ENCODE data around the gene C1orf105.

Gene C1orf105

DNA sequence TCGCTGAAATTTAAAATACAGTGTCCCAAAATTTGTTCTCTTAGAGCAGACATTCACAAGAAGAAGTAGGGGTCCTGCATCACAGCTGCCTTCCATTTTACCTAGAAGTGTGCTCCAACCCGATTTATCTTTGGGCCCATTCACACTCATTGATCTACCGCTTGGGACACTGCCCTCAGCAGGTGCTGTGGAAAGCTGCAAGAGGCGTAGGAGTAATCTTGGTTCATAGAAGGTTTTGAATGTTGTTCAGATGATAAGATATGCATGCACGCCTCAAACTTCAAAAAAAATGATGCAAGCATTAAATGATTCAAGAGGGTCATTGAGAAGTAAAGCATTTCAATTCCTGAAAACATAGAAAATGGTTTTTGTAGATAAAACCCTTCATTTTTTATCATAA, 18.6 kb upstream of the C1orf105 start:
- Mint-ChIP-seq H3K4me3 (no peak overlapping the region), H3K27me3 (ENCODE audit: low read depth) (peaks cover 10% of the 10 kb centered on the region), H3K4me1 (ENCODE audit: low read depth) (peaks cover 26% of the 10 kb centered on the region), H3K9me3 (no peaks in the 10 kb centered on the region), H3K27ac (no peak overlapping the region), H3K36me3 (ENCODE audit: low read depth) (no peaks in the 10 kb centered on the region)

DNA sequence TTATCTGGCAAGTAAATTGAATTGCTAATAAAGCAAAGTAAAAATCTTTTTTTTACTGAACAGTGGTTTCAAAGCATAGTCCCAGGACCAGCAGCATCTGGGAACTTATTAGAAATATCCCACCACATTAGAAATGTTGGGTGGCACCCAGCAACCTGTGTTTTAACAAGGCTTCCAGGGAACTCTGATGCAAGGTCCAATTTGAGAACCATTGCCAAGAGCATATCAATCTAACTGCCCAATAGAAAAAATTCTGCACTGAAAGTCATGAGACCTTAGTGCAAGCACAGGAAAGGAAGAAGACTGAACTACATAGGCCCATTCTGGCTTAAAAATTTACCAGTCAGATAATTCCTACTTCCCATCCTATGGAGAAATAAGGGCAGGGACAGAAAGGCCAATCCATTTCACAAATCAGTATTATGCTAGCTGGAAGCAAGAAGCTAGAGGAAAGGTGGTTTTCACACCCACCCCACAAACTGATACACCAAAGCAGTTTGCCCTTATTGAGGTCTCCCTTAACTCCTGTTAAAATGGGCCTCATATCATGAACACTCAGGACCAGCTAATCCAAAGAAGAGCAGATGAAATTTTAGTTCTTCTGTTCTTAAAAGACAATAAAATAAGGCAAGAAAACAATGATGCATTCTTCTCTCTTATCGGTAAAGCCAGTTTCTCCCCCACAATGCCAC, 17.5 kb upstream of the C1orf105 start:
- Mint-ChIP-seq H3K4me3 (no peak overlapping the region), H3K27me3 (ENCODE audit: low read depth) (peaks cover 10% of the 10 kb centered on the region), H3K36me3 (ENCODE audit: low read depth) (no peaks in the 10 kb centered on the region), H3K4me1 (ENCODE audit: low read depth) (peaks cover 24% of the 10 kb centered on the region), H3K9me3 (no peaks in the 10 kb centered on the region), H3K27ac (no peak overlapping the region)

- Mint-ChIP-seq H3K4me1 (ENCODE audit: low read depth) (peaks cover 16% of the 10 kb centered on the region), H3K36me3 (ENCODE audit: low read depth) (no peaks in the 10 kb centered on the region), H3K9me3 (no peaks in the 10 kb centered on the region), H3K27me3 (ENCODE audit: low read depth) (peaks cover 10% of the 10 kb centered on the region), H3K27ac (no peak overlapping the region), H3K4me3 (no peak overlapping the region)
These were observed 16.4 kb upstream of the C1orf105 start for GRCh38 chr1:172404121-172404520.

DNA sequence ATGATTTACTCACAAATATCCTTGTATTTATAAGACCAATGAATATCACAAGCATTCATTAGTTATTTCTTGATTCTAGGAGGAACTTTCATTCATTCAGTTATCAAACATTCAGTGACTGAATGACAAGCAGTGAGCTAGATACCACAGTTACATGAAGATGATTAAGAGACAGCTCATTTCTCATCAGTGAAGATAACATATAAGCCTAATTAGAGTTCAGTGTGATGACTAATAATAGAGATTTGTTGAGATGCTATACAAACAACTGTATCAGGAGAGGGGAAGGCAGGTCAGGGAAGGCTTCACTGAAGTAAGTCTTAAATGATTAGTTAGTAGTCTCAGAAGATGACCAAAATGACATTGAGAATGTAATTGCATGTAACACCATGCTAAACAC, 14.6 kb upstream of the C1orf105 start:
- Mint-ChIP-seq H3K27me3 (ENCODE audit: low read depth) (no peaks in the 10 kb centered on the region), H3K4me1 (ENCODE audit: low read depth) (peaks cover 3% of the 10 kb centered on the region), H3K27ac (no peak overlapping the region), H3K9me3 (no peaks in the 10 kb centered on the region), H3K36me3 (ENCODE audit: low read depth) (no peaks in the 10 kb centered on the region), H3K4me3 (no peak overlapping the region)

GRCh38 chr1:172406968-172407367, 13.5 kb upstream of the C1orf105 start:
- H3K27ac Mint-ChIP-seq = no peak overlapping the region
- peaks cover 3% of the 10 kb centered on the region for H3K4me1 Mint-ChIP-seq (ENCODE audit: low read depth)
- H3K4me3 Mint-ChIP-seq = no peak overlapping the region
- H3K27me3 Mint-ChIP-seq (ENCODE audit: low read depth) = no peaks in the 10 kb centered on the region
- no peaks in the 10 kb centered on the region for H3K36me3 Mint-ChIP-seq (ENCODE audit: low read depth)
- H3K9me3 Mint-ChIP-seq = no peaks in the 10 kb centered on the region

DNA sequence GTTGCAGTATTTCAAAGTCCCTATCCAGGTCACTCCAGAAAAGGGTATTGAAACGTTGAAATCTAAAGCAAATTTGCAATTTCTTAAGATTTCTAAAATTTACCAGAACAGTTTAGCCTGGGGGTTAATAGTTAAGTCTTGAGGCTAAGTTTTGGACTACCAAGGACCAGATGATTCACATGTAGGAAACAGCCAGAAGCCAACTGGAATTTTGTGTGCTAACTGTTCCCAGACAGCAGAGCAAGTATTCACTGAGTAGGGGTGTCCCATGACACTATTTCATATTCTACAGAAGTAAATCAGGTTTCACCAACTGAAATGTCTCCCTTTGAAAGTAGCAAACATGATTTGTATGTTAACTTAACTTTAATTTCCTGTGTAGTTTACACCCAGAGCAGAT, 11.5 kb upstream of the C1orf105 start:
- Mint-ChIP-seq H3K27ac (no peak overlapping the region), H3K36me3 (ENCODE audit: low read depth) (no peaks in the 10 kb centered on the region), H3K4me1 (ENCODE audit: low read depth) (no peaks in the 10 kb centered on the region), H3K27me3 (ENCODE audit: low read depth) (no peaks in the 10 kb centered on the region), H3K4me3 (no peak overlapping the region), H3K9me3 (no peaks in the 10 kb centered on the region)

GRCh38 chr1:172410027-172410426, 10.5 kb upstream of the C1orf105 start:
- H3K27ac Mint-ChIP-seq = no peak overlapping the region
- no peaks in the 10 kb centered on the region for H3K27me3 Mint-ChIP-seq (ENCODE audit: low read depth)
- H3K9me3 Mint-ChIP-seq = no peaks in the 10 kb centered on the region
- no peak overlapping the region for H3K4me3 Mint-ChIP-seq
- no peaks in the 10 kb centered on the region for H3K4me1 Mint-ChIP-seq (ENCODE audit: low read depth)
- H3K36me3 Mint-ChIP-seq (ENCODE audit: low read depth) = no peaks in the 10 kb centered on the region

DNA sequence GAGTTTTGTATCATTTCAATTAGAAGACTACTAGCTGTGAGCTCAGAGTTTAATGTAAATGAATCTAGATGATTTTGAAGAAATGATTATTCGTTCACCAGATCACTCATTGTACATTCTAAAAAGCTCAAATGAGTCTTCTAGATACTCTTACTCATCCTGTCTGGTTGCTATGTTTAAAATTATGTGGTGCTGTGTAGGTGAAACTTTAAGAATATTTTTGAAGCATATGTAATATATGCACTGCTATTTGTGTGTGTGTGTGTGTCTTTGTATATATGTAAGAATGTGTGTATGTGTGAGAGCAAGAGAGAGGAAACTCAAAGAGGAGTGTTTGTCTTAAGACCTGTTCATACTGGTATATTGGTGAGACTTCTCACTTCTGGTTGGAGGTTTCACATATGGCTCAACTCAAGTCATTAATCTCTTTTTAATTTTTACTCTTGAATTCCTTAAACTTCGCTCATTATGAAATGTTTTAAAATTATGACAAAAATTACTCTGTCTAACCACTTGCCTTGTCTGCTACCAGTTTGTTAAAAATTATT, 8.6 kb upstream of the C1orf105 start:
- Mint-ChIP-seq H3K27me3 (ENCODE audit: low read depth) (no peaks in the 10 kb centered on the region), H3K36me3 (ENCODE audit: low read depth) (peaks cover 2% of the 10 kb centered on the region), H3K27ac (no peak overlapping the region), H3K4me1 (ENCODE audit: low read depth) (no peaks in the 10 kb centered on the region), H3K9me3 (no peaks in the 10 kb centered on the region), H3K4me3 (no peak overlapping the region)

GRCh38 chr1:172414331-172414730, 6.2 kb upstream of the C1orf105 start:
- Mint-ChIP-seq H3K4me3 (no peak overlapping the region), H3K9me3 (no peaks in the 10 kb centered on the region), H3K4me1 (ENCODE audit: low read depth) (no peaks in the 10 kb centered on the region), H3K27ac (no peak overlapping the region), H3K27me3 (ENCODE audit: low read depth) (no peaks in the 10 kb centered on the region), H3K36me3 (ENCODE audit: low read depth) (peaks cover 2% of the 10 kb centered on the region)

GRCh38 chr1:172416496-172417035, 3.9 kb upstream of the C1orf105 start:
- Mint-ChIP-seq H3K36me3 (ENCODE audit: low read depth) (peaks cover 2% of the 10 kb centered on the region), H3K4me3 (no peak overlapping the region), H3K27me3 (ENCODE audit: low read depth) (peaks cover 4% of the 10 kb centered on the region), H3K27ac (no peak overlapping the region), H3K4me1 (ENCODE audit: low read depth) (no peaks in the 10 kb centered on the region), H3K9me3 (no peaks in the 10 kb centered on the region)

GRCh38 chr1:172417557-172417956, 2.9 kb upstream of the C1orf105 start:
- Mint-ChIP-seq H3K4me1 (ENCODE audit: low read depth) (no peaks in the 10 kb centered on the region), H3K27me3 (ENCODE audit: low read depth) (peaks cover 4% of the 10 kb centered on the region), H3K27ac (no peak overlapping the region), H3K9me3 (no peaks in the 10 kb centered on the region), H3K36me3 (ENCODE audit: low read depth) (peaks cover 2% of the 10 kb centered on the region), H3K4me3 (no peak overlapping the region)

- H3K4me1 Mint-ChIP-seq (ENCODE audit: low read depth) = no peaks in the 10 kb centered on the region
- no peak overlapping the region for H3K27ac Mint-ChIP-seq
- H3K36me3 Mint-ChIP-seq (ENCODE audit: low read depth) = no peaks in the 10 kb centered on the region
- H3K27me3 Mint-ChIP-seq (ENCODE audit: low read depth) = peaks cover 4% of the 10 kb centered on the region
- H3K4me3 Mint-ChIP-seq = no peak overlapping the region
- no peaks in the 10 kb centered on the region for H3K9me3 Mint-ChIP-seq
These were observed 1.6 kb downstream of the C1orf105 start for GRCh38 chr1:172421974-172422604.

DNA sequence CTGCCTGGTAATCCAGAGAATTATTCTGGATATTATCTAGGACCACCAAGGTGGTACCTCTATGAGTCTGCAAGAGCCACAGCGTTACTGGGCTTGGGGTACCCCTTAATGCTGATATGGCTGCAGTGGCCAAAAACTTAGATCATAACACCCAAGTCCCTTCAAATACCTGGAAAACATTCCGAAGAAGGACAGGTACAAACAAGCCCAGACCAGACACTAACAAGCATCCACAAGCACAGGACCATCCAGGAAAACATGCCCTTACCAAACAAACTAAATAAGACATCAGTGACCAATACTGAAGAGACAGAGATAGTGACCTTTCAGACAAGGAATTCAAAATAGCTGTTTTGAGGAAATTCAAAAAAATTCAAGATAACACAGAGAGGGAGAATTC, 2.9 kb downstream of the C1orf105 start:
- Mint-ChIP-seq H3K27me3 (ENCODE audit: low read depth) (peaks cover 4% of the 10 kb centered on the region), H3K36me3 (ENCODE audit: low read depth) (no peaks in the 10 kb centered on the region), H3K4me3 (no peak overlapping the region), H3K27ac (no peak overlapping the region), H3K9me3 (no peaks in the 10 kb centered on the region), H3K4me1 (ENCODE audit: low read depth) (no peaks in the 10 kb centered on the region)

GRCh38 chr1:172425339-172425738, 4.9 kb downstream of the C1orf105 start:
- H3K27ac Mint-ChIP-seq = no peak overlapping the region
- peaks cover 7% of the 10 kb centered on the region for H3K4me1 Mint-ChIP-seq (ENCODE audit: low read depth)
- no peaks in the 10 kb centered on the region for H3K9me3 Mint-ChIP-seq
- no peak overlapping the region for H3K4me3 Mint-ChIP-seq
- no peaks in the 10 kb centered on the region for H3K36me3 Mint-ChIP-seq (ENCODE audit: low read depth)
- peaks cover 4% of the 10 kb centered on the region for H3K27me3 Mint-ChIP-seq (ENCODE audit: low read depth)

- H3K27me3 Mint-ChIP-seq (ENCODE audit: low read depth) = no peaks in the 10 kb centered on the region
- no peaks in the 10 kb centered on the region for H3K9me3 Mint-ChIP-seq
These were observed 6.7 kb downstream of the C1orf105 start for GRCh38 chr1:172427191-172427590.

More at GRCh38 chr1:172427191-172427590, 6.7 kb downstream of the C1orf105 start:
- Mint-ChIP-seq H3K27ac (no peak overlapping the region), H3K36me3 (ENCODE audit: low read depth) (no peaks in the 10 kb centered on the region), H3K4me3 (no peak overlapping the region), H3K4me1 (ENCODE audit: low read depth) (peaks cover 14% of the 10 kb centered on the region)
